Choroid plexus epithelial cell (primary cell): ENCODE results near the gene TMEM42.
A peak's percentile ranks its signal among the peaks of the same experiment; 100 is the strongest.

Source experiments
- DNase-seq: peaks from one replicate; pipeline ENCODE4 v3.0.0-alpha.2; 2010; ENCODE audit warnings: low read depth
- H3K4me3 ChIP-seq: 2 replicates; pipeline ENCODE4 v1.5.1; 2011; ENCODE audit warnings: low read depth, mild to moderate bottlenecking, control low read depth, low read length, moderate library complexity
- TF ChIP-seq, protein P1 (sequence below): conservative IDR thresholded peaks from 2 replicates; pipeline ENCODE4 v1.5.1; 2011; ENCODE audit warnings: low read depth, mild to moderate bottlenecking, control low read depth, inconsistent platforms, low read length, moderate library complexity

TMEM42 gene

DNA sequence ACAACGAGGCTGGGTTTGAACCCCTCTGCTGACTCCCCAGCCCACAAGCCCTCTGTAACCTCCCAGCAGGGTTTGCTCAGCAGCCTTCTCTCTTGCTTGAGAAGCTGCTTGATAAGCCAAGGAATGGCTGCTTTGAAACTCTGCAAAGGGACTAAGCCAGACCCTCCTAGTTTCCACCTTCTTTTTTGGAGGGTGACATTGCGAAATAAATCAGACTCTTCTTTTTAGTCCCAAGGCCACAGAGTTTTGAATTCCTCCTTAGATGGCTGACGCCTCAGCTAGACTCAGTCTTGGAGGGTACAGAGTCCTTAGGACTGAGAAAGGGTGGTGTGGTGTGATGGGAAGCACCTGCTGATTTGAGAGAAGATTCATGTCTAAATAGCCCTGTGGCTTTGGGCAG, 13.9 kb downstream of the TMEM42 start:
- H3K4me3 ChIP-seq = no peak overlapping the region
- DNase-seq = no peak
- TF ChIP-seq, protein P1, sequence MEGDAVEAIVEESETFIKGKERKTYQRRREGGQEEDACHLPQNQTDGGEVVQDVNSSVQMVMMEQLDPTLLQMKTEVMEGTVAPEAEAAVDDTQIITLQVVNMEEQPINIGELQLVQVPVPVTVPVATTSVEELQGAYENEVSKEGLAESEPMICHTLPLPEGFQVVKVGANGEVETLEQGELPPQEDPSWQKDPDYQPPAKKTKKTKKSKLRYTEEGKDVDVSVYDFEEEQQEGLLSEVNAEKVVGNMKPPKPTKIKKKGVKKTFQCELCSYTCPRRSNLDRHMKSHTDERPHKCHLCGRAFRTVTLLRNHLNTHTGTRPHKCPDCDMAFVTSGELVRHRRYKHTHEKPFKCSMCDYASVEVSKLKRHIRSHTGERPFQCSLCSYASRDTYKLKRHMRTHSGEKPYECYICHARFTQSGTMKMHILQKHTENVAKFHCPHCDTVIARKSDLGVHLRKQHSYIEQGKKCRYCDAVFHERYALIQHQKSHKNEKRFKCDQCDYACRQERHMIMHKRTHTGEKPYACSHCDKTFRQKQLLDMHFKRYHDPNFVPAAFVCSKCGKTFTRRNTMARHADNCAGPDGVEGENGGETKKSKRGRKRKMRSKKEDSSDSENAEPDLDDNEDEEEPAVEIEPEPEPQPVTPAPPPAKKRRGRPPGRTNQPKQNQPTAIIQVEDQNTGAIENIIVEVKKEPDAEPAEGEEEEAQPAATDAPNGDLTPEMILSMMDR = no peak

DNA sequence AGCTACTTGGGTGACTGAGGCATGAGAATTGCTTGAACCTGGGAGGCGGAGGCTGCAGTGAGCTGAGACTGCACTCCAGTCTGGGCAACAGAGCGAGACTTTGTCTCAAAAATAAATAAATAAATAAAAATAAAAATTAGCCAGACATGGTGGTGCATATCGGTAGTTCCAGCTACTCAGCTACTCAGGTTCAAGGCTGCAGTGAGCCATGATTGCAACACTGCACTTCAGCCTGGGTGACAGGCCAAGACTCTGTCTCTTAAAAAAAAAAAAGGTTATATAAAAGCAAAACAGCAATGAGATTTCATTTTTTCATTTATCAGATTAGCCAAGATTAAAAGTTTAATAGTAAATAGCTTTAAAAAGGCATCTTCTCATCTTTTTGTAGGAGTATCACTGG, 15.6 kb downstream of the TMEM42 start:
- TF ChIP-seq, protein P1 = no peak
- no peak for DNase-seq
- no peak overlapping the region for H3K4me3 ChIP-seq

DNA sequence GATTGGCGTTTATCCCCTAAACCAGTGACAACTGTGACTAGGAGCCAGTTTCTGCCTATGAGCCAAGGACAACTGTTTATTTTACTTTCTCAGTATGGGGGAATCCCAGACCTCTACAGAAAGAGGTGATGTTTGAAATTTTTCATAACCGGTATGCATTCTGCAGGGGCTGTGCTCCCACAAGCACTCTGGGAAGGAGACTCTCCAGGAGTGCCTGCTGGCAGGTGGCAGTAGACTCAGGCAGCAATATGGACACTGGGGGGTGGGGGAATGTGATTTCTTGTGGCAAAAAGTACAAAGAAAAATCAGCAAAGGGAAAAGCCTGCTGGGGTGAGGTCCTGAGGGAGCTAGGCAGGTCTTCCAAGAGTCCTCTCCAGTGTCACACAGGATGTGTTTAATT, 18.6 kb downstream of the TMEM42 start:
- peak; percentile 48 for DNase-seq
- H3K4me3 ChIP-seq = no peak overlapping the region
- TF ChIP-seq, protein P1 = peak; percentile 2

DNA sequence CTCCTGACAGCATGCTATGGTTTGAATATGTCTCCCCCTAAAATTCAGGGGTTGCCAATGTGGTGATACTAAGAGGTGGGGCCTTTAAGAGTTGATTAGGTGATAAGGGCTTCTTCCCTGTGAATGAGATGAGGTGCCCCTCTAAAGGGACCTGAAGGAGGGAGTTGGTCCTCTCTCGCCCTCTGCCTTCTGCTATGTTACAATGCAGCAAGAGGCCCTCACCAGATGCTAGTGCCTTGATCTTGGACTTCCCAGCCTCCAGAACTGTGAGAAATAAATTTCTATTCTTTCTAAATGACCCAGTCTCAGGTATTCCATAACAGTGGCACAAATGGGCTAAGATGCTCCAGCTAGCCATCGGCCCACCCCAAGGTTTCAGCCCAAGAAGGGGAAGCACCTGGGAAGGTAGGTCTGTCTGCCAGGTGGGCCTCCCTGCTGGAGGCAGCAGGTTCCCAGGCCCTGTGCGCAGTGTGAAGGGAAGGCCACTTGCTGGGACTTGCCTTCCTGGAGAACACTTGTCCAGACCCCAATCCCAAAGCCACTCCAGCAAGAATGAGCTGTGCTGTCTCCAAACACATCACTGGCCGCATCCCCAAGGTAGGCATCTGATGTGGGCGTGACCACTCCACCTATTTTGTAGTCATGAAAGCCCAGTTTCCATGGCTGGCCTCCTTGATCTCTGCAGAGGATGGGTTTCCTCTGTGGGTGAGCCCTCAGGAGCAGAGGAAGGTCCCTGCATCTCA, 21.7 kb downstream of the TMEM42 start:
- no peak overlapping the region for H3K4me3 ChIP-seq
- TF ChIP-seq, protein P1 = peak; percentile 34
- DNase-seq = peak; percentile 29

DNA sequence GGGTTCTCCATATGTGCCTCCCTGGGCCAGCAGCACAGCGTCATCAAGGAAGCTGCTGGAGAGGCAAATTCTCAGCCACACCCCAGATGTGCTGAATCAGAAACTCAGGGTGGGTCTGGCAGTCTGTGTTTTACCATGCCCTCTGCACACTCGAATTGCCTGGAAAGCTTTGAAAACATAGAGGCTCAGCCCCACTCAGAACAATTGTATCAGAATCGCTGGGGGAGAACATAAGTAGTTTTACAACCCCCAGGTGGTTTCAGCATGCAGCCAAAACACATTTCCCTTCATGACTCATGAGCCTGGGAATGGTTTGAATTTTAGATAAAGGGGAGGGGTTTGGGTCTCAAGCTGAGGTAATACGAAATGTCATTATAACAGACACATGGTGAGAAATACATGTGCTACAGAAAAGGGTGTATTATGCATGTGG, 22.3 kb downstream of the TMEM42 start:
- TF ChIP-seq, protein P1 = no peak
- H3K4me3 ChIP-seq = no peak overlapping the region
- DNase-seq = peak; percentile 97

DNA sequence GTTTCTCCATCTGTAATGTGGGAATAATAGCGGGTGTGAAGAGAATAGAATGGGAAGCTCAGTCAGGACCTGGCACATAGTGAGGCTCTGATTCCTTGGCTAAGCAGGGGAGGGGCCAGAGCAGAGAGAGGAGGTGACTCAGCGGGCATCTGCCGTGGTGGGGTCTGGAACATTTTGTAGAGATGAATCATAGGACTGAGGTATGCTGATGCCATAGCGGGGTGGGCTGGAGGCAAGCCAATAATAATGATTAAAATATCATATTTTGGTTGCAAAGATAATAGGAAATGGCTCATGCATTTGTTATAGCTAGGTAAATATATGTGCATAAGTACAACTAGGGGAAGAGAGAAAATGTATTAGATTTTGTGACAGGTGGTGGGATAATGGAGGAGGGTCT, 23.9 kb downstream of the TMEM42 start:
- TF ChIP-seq, protein P1 = no peak
- no peak overlapping the region for H3K4me3 ChIP-seq
- DNase-seq = peak; percentile 97

DNA sequence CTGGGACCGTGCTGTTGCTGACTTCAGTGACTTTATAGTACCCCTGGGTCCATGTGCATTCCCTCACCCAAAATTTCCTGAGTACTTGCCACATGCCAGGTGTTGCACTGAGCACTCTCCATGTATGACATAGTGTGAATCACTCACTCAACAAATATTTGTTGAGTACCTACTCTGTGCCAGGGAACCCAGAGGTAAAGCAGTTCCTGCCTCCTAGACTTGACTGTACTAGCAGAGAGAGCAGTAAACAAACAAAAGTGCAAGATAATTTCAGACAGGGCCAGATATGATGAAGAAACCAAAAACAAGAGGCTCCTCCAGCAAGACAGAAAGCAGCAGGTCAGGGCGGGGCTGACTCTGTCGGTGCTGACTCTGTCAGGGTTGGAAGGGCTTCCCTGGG, 24.8 kb downstream of the TMEM42 start:
- TF ChIP-seq, protein P1 = no peak
- H3K4me3 ChIP-seq = no peak overlapping the region
- DNase-seq = peak; percentile 40
